Endothelial cell (in vitro differentiated cells): ENCODE results near the gene RAB3IL1. TPM values are rescaled to one million over a fixed set of nuclear protein-coding genes. Genes with fewer than 3 reads are reported as not detected.

Source experiments
- DNase-seq: peaks from one replicate; pipeline ENCODE4 v3.0.0; 2021; ENCODE audit warnings: low spot score
- H3K27ac Mint-ChIP-seq: one replicate; pipeline ENCODE4 v1.8.0; 2021; ENCODE audit warnings: mixed read lengths, inconsistent platforms; ENCODE audit not compliant: unreplicated experiment
- H3K27me3 Mint-ChIP-seq: one replicate; pipeline ENCODE4 v1.8.0; 2021; ENCODE audit warnings: mild to moderate bottlenecking, moderate library complexity, mixed read lengths, inconsistent platforms; ENCODE audit not compliant: unreplicated experiment
- H3K36me3 Mint-ChIP-seq: one replicate; pipeline ENCODE4 v1.8.0; 2021; ENCODE audit warnings: mild to moderate bottlenecking, low read depth, mixed read lengths, inconsistent platforms; ENCODE audit not compliant: unreplicated experiment
- H3K4me1 Mint-ChIP-seq: one replicate; pipeline ENCODE4 v1.8.0; 2021; ENCODE audit warnings: mild to moderate bottlenecking, mixed read lengths, inconsistent platforms; ENCODE audit not compliant: unreplicated experiment
- H3K4me3 Mint-ChIP-seq: one replicate; pipeline ENCODE4 v1.8.0; 2021; ENCODE audit warnings: mild to moderate bottlenecking, mixed read lengths, inconsistent platforms; ENCODE audit not compliant: unreplicated experiment
- H3K9me3 Mint-ChIP-seq: one replicate; pipeline ENCODE4 v1.8.0; 2021; ENCODE audit warnings: mixed read lengths, inconsistent platforms; ENCODE audit not compliant: unreplicated experiment
- CTCF ChIP-seq: fragments of 200-600 bp; sonication (generic); IDR thresholded peaks from one replicate; pipeline ENCODE4 v1.5.0; 2021; ENCODE audit warnings: antibody characterized with exemption; ENCODE audit not compliant: unreplicated experiment
- total RNA-seq: library from RNA; stranded (reverse); fragmentation: NEBNext Ultra II Directional; extraction: Animal tissue kit (Norgen Biotek cat#: 25700); gene quantifications from one replicate; pipeline ENCODE4 v1.2.1, GENCODE V29; 2021; ENCODE audit not compliant: unreplicated experiment

RAB3IL1 gene
- total RNA-seq, 1 donor from 2014 or later = 8.9 TPM

GRCh38 chr11:61869708-61870451 is 47.5 kb downstream of the RAB3IL1 start:
- Mint-ChIP-seq H3K36me3 (peaks cover 3% of the 10 kb centered on the region), H3K4me1 (peaks cover 4% of the 10 kb centered on the region), H3K27ac (no peak overlapping the region), H3K9me3 (no peaks in the 10 kb centered on the region), H3K27me3 (peaks cover 5% of the 10 kb centered on the region), H3K4me3 (no peak overlapping the region)
- no peak for TF ChIP-seq CTCF
- DNase-seq = no peak

- Mint-ChIP-seq H3K4me1 (peaks cover 4% of the 10 kb centered on the region), H3K36me3 (peaks cover 7% of the 10 kb centered on the region), H3K27ac (no peak overlapping the region), H3K4me3 (no peak overlapping the region), H3K9me3 (no peaks in the 10 kb centered on the region), H3K27me3 (peaks cover 7% of the 10 kb centered on the region)
- TF ChIP-seq CTCF = no peak
- DNase-seq = no peak
Observed at GRCh38 chr11:61869429-61869707, 48.0 kb downstream of the RAB3IL1 start.

- H3K4me1 Mint-ChIP-seq = peaks cover 4% of the 10 kb centered on the region
- DNase-seq = no peak
- peak overlapping the region; percentile 30 for H3K27ac Mint-ChIP-seq
- no peak for TF ChIP-seq CTCF
- no peaks in the 10 kb centered on the region for H3K9me3 Mint-ChIP-seq
- peaks cover 7% of the 10 kb centered on the region for H3K36me3 Mint-ChIP-seq
- no peak overlapping the region for H3K4me3 Mint-ChIP-seq
- peaks cover 6% of the 10 kb centered on the region for H3K27me3 Mint-ChIP-seq
Observed at GRCh38 chr11:61868571-61869428, 48.6 kb downstream of the RAB3IL1 start.

GRCh38 chr11:61866958-61867343 is 50.4 kb downstream of the RAB3IL1 start:
- no peak overlapping the region for H3K27ac Mint-ChIP-seq
- H3K4me3 Mint-ChIP-seq = no peak overlapping the region
- no peak for DNase-seq
- H3K36me3 Mint-ChIP-seq = peaks cover 7% of the 10 kb centered on the region
- peaks cover 6% of the 10 kb centered on the region for H3K27me3 Mint-ChIP-seq
- H3K9me3 Mint-ChIP-seq = no peaks in the 10 kb centered on the region
- no peak for TF ChIP-seq CTCF
- peaks cover 4% of the 10 kb centered on the region for H3K4me1 Mint-ChIP-seq
